HG03575 (cell line): ENCODE data around the gene FRMD4B.
"Not testable (repeated sequence)": the region's sequence is repeated elsewhere in the genome, so short reads cannot be mapped to it uniquely, and the experiment has no call there.

Source experiments
- ATAC-seq: cut with Tn5 transposase; IDR thresholded peaks from one replicate; pipeline ENCODE4 v1.9.1; 2021; ENCODE audit not compliant: unreplicated experiment, insufficient number of reproducible peaks, low FRiP score; ENCODE audit errors: extremely low read depth

The FRMD4B gene

GRCh38 chr3:69328963-69329302 lies 57.0 kb downstream of the FRMD4B start:
- no peak for ATAC-seq

GRCh38 chr3:69328103-69328962 lies 57.6 kb downstream of the FRMD4B start:
- ATAC-seq: no peak

DNA sequence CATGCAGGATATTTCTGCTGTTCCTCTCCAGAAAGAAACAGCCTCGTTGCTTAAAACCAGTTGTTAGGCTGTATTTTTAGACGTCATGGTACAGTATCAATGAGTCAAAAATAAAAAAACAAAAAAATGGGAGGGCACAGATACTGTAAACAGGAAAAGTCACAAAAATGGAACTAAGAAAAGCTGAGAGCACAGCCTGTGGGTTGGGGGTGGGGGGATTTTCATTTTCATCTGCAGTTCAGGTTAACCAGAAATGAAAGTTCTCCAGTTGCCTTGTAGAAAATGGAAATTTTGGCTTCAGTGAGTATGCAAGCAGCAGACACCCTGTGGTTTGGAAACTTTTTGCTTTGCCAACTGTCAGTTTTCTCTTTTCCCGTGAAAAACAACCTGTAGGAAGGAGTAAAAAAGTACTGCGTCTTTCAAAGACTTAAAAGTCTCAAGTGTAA lies 59.0 kb downstream of the FRMD4B start:
- peak; percentile 98 for ATAC-seq

DNA sequence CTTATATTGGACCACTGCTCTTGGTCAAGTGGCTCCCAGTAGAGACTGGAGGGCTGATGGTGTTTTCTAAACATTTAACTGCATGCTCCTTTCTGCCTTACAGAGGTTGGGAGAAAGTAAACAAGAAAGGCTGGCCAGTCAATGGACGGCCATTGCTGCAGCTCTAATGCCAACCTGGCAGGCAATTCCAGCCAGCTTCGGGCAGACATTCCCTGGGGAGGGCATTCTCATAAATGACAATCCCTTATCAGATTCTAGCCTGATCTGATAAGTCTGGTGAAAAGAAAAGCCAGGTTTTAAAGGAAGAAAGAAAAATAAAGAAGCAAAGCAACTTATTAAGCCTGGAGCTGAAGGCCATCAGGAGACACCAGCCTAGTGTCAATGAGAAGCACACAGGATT lies 60.7 kb downstream of the FRMD4B start:
- no peak for ATAC-seq

- ATAC-seq: peak; percentile 31
These were observed 61.4 kb downstream of the FRMD4B start for GRCh38 chr3:69324362-69325025.

DNA sequence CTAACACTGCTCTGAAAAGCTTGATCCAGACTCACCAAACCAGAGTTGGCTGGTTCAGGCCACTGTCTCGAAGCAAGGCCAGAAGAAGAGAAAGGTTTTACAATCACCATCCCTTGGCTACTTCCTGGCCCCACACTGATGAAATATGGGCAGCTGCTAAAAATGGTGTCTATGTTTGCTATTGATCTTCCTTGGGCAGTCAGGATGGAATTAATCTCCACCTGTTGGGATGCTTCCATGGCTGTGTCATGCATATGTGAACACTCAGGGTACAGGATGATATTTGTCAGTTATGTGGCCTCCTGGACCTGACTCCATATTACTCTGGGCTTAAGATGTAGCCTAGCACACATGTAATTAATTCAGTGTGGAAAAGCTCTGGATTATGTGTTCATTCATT lies 61.9 kb downstream of the FRMD4B start:
- ATAC-seq: no peak

DNA sequence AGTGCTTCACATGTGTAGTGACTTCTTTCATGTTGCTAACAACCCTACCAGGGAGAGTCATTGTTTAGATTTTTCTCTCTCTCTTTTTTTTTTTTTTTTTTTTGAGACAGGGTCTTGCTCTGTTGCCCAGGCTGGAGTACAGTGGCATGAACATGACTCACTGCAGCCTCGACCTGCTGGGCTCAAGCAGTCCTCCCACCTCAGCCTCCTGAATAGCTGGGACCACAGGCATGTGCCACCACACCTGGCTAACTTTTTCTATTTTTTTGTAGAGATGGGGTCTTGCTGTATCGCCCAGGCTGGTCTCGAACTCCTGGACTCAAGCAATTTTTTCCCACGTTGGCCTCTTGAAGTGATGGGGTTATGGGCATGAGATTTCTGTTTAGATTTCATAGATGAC lies 63.4 kb downstream of the FRMD4B start:
- ATAC-seq: not testable (repeated sequence)

GRCh38 chr3:69322158-69322509 lies 63.8 kb downstream of the FRMD4B start:
- no peak for ATAC-seq

DNA sequence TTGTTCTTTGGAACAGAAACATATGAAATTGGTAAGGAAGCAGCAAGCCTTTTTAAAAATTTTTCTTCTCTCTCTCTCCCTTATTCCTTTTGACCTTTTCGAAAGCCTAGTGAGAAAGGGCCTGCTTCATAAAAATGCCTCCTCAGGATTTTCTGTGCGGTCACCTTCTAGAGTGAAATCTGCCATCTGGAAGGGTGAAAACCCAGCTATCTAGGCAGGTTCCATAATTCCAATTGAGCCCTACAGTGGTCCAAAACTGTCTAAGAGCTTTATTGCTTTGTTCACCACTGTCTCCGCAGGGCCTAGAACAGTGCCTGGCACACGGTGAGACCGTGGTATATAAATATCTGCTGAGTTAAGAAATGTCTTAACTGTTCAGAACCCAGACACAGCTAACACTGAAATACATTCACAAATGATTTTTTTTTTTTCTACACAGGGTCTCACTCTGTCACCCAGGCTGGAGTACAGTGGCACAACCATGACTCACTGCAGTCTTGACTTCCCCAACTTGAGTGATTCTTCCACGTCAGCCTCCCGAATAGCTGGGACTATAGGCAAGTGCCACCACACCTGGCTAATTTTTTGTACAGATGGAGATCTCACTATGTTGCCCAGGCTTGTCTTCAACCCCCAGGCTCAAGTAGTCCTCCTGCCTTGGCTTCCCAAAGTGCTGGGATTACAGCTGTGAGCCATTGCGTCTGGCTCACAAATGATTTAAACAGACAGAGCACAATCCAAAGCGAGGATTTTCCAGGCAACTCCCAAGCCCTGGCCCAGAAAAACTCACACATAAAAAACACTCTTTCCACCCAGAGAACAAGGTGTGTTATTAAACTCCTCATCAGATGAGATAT lies 64.4 kb downstream of the FRMD4B start:
- no peak for ATAC-seq

- ATAC-seq: no peak
These were observed 65.0 kb downstream of the FRMD4B start for GRCh38 chr3:69320871-69321271.

- no peak for ATAC-seq
These were observed 66.2 kb downstream of the FRMD4B start for GRCh38 chr3:69319652-69320051.

DNA sequence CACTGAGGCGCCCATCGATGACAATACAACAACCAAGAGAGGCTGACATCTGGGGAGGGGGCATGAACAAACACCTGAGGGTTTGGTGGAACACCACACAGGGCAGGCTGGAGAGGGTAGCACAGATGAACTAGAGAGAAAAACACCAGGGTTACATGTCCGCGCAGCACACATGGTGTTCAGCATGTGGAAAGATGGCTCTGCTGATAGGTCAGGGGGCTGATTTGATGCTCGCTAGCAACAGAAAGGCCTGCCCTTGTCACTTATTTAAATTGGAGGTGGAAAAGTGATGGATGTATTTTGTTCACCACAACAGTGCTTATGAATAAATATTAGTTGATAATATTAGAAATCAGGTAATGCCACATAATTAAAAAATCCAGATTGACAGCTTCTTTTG lies 67.5 kb downstream of the FRMD4B start:
- no peak for ATAC-seq

- ATAC-seq: no peak
These were observed 72.6 kb downstream of the FRMD4B start for GRCh38 chr3:69313251-69313650.

GRCh38 chr3:69309814-69310213 lies 76.1 kb downstream of the FRMD4B start:
- no peak for ATAC-seq

GRCh38 chr3:69306239-69307185 lies 79.4 kb downstream of the FRMD4B start:
- peak; percentile 88 for ATAC-seq

DNA sequence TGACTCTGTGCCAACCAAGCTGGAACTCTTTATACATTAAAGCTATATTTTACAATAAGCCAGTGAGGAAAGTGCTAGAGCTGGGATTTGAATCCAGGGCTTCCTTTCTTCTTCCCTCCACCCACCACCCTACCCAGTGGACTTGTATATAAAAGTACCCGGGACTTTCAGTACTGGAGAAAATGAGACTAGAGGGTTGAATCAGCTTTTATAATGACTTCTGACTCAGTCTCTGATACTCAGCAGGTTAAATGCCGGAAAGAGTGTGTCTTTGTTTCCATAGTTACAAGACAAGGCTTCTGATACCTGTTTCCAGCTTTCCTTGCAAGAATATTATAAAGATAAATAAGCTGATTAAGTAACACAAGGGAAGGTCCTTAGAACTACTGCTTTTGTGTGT lies 80.9 kb downstream of the FRMD4B start:
- no peak for ATAC-seq

- ATAC-seq: no peak
These were observed 81.5 kb downstream of the FRMD4B start for GRCh38 chr3:69304396-69304795.

DNA sequence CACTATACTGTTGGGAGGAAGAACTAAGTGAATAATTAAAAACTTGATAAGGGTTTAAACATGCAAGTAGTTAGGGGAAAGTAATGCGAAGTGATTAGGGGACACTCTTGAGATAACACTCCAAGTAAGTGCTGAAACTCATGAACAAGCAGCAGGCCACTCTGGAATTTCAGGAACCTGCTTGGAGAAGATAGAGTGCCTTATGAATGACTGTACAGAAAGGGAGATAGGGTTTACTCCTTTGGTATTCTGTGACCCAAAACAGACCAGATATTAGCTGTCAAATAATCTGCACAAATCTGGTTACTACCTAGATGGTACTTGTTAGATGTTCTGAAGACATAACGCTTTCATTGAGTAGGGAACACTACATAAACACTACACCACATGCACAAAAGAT lies 85.6 kb downstream of the FRMD4B start:
- ATAC-seq: no peak

GRCh38 chr3:69299344-69299743 lies 86.5 kb downstream of the FRMD4B start:
- ATAC-seq: no peak
